NCI-H2171 (cell line): Measurements from ENCODE around the gene JMJD8.
"Not testable (repeated sequence)": the region's sequence is repeated elsewhere in the genome, so short reads cannot be mapped to it uniquely, and the experiment has no call there.

Experiments
- DNase-seq: peaks from one replicate; lab custom pipeline; 2025; lab: John Stamatoyannopoulos, UW

JMJD8 gene

DNA sequence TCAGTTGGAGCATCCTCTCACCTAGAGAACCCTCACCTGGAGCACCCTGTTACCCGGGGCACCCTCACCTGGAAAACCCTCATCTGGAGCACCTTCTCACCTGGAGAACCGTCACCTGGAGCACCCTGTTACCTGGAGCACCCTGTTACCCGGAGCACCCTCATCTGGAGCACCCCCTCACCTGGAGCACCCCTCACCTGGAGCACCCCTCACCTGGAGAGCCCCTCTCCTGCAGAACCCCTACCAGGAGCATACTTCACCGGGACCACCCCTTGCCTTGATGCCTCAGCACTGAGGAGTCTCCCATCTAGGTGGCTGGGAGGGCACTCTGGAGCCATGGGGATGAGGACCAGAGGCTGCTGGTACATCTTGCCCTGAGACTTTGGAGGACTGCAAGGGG is 24.8 kb upstream of the JMJD8 start:
- no peak for DNase-seq

DNA sequence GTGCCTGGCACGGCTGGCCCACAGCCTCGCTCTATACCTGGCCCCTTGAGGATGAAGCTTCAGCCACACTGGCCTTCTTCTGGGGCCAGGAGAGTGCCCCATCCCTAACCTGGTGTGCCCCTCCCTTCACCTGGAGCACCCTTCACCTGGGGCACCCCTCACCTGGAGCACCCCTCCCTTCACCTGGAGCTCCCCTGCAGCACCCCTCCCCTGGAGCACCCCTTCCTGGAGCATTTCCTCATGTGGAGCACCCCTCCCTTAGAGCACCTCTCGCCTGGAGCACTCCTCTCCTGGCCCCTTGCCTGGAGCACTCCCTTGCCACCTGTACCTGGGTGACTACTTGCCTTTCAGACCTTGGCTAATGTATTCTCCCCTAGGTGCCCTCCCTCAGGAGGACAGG is 23.9 kb upstream of the JMJD8 start:
- DNase-seq = no peak

DNA sequence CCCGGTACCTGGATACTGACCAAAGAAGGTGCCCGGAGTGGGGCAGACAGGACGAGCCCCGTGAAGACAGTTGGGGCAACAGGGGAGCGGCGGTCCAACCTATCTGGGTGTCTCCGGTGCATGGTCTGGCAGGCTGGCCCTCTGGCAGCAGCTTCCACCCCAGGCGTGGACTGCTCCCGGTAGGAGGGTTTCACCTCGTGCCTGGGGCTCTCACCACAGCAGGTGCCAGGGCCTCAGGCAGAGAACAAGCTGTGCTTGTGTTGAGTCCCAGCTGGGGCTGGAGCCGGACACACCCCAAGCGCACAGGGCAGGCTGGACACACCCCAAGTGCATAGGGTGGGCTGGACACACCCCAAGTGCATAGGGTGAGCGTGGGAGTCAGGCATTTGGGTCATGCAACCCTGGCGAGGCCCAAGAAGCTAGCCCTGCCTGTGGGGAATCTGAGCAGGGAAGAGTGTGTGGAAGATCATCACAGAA is 23.0 kb upstream of the JMJD8 start:
- no peak for DNase-seq

- DNase-seq = peak; percentile 57
Observed at GRCh38 chr16:706189-707061, 22.3 kb upstream of the JMJD8 start.

GRCh38 chr16:705431-706188 is 21.5 kb upstream of the JMJD8 start, which contains the start of gene FBXL16:
TSS of gene FBXL16 (minus strand) at chr16:705801. CDS start at chr16:697405, 8,396 bp downstream.
- peak; percentile 88 for DNase-seq

- no peak for DNase-seq
Observed at GRCh38 chr16:704552-705380, 20.6 kb upstream of the JMJD8 start.

- DNase-seq = no peak
Observed at GRCh38 chr16:704047-704446, 19.9 kb upstream of the JMJD8 start.

- DNase-seq = no peak
Observed at GRCh38 chr16:703406-703805, 19.3 kb upstream of the JMJD8 start.

- no peak for DNase-seq
Observed at GRCh38 chr16:702341-702740, 18.2 kb upstream of the JMJD8 start.

DNA sequence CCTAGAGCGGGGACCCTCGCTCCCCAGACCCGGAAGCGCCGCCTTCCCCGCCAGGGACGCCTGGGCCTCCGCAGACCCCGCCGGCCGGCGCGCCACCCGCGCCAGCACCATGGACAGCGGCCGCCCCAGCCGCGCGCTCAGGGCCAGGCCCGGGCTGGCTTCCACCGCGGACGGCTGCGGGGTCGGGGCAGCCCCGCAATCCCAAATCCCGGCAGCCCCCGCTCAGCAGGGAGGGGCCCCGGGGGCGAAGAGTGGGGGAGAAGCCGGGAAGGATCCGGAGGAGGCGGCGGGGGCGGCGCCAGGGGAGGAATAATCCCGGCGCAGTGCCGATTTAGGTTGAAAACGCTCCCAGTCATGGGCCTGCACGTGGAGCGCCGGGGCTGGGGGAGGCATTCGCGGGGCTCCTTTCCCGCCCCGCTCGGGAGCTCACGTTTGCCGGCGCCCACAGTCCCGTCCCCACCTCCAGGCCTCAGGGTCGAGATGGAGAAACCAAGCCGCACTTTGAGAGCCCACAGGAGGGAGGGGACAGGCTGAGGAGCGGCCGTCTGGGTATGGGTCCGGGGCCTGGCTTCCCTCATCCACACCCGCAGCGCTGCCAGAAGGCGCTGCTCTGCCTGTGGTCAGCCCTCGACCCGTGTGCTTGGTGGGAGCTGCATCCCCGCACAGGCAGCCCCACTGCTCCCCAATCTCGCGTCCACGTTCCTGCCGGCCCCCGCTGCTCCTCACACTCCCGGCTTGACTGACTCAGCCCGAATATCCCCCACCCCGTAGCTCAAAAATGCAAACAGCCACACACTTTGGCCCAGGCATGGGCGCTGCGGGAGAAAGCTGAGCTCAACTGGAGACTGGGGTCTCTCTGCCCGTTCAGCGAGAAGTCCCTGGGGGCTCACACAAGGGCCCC is 16.8 kb upstream of the JMJD8 start:
- DNase-seq = no peak

GRCh38 chr16:698911-699671 is 15.0 kb upstream of the JMJD8 start:
- DNase-seq = no peak

DNA sequence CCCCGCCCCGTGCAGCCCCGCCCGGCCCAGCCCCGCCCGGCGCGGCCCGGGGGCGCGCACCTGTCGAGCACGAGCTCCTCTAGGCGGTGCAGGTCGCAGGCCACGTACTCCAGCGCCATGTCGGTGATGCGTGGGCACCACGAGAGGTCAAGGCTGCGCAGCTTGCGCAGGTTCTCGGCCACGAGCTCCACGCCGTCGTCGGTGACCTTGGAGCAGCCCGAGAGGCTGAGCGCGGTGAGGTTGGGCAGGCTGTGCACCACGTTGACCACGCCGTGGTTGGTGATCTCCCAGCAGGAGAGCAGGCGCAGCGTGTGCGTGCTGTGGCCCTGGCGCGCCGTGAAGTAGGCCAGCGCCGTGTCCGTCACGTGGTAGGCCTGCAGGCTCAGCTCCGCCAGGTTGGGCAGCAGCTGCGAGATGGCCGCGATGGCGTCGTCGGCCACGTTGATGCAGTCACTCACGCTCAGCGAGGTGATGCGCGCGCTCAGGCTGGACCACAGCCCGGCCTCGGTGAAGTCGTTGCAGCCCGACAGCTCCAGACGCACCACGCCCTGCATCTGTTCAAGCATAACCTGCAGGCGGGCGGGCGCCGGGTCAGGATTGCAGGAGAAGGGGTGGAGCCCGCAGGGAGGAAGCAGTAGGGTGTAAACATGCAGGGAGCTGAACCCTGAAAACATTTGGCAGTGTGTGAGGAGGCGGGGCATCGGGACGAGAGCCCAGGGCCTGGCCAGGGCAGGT is 11.4 kb upstream of the JMJD8 start:
- DNase-seq = peak; percentile 92

GRCh38 chr16:694863-695354 is 10.8 kb upstream of the JMJD8 start:
- DNase-seq = no peak

DNA sequence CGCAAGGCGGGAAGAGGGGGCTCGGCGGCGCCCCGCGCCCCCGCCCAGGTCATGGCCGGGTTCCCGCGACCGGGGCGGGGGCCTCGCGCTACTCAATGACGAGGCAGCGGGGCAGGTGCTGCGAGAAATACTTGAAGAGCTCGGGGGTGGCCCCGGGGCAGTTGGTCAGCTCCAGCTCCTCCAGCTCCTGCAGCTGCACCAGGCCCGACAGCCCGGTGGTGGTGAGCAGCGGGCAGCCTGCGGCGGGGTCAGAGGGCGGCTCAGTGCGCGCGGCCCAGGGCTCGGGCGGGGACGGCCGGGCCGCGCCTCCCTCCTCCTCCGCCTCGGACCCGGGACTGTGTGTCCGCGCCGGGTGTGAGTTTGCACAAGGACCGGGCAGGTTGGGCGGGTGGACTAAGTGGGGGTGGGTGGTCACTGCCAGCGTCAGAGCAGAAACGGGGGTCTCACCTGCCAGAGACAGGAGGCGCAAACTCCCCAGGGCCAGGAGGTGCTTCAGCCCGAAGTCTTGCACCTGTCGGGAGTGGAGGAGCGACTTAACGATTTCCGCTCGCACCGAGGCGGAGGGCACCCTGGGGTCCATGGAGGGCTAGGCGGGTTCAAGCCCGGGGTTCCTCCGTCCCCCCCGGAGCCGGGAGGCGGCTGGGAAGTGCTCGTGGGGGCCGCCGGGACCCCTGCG is 10.2 kb upstream of the JMJD8 start:
- DNase-seq = no peak

GRCh38 chr16:693766-694165 is 9.6 kb upstream of the JMJD8 start:
- DNase-seq = no peak

GRCh38 chr16:693364-693763 is 9.2 kb upstream of the JMJD8 start:
- no peak for DNase-seq

- DNase-seq = no peak
Observed at GRCh38 chr16:692356-693108, 8.4 kb upstream of the JMJD8 start.

GRCh38 chr16:691242-691641 is 7.1 kb upstream of the JMJD8 start:
- not testable (repeated sequence) for DNase-seq
